IMR-90 (cell line): ENCODE measurements around the gene HACD2. TPM values are rescaled to one million over a fixed set of nuclear protein-coding genes. Genes with fewer than 3 reads are reported as not detected.

ENCODE experiments used
- ATAC-seq: fragments of 200-7000 bp; cut with Tn5 transposase; 2 replicates; pipeline ENCODE4 v1.9.1; 2020; ENCODE audit warnings: low read depth, mild to moderate bottlenecking, moderate library complexity
- BruUV-seq: library from RNA; stranded (reverse); fragments of 400-500 nt; replicated peaks from 2 replicates; lab custom pipeline; 2021; lab: Mats Ljungman, UMichigan
- CTCF ChIA-PET: fragments of 300-600 bp; formaldehyde crosslinking; extraction: SDS; loops from one replicate; lab custom pipeline; 2021; ENCODE audit warnings: antibody characterized with exemption; lab: Yijun Ruan, JAX
- POLR2A ChIA-PET: fragments of 300-600 bp; sonication (Branson Sonifier 250); formaldehyde crosslinking; loops from one replicate; lab custom pipeline; 2022; ENCODE audit warnings: antibody characterized with exemption; ENCODE audit not compliant: unreplicated experiment; lab: Charles Lee
- DNase-seq: peaks from one replicate; pipeline ENCODE4 v3.0.0; 2013
- H2AFZ ChIP-seq: replicated peaks from 2 replicates; pipeline ENCODE3; 2013; ENCODE audit warnings: low read length, mild to moderate bottlenecking; ENCODE audit not compliant: poor library complexity
- H2AK5ac ChIP-seq: 2 replicates; pipeline ENCODE4 v1.6.1; 2013; ENCODE audit warnings: low read depth, low read length, inconsistent platforms
- H2AK9ac ChIP-seq: replicated peaks from 2 replicates; pipeline ENCODE3; 2013; ENCODE audit warnings: mild to moderate bottlenecking, low read depth, low read length, moderate library complexity; ENCODE audit not compliant: poor library complexity
- H2BK120ac ChIP-seq: 2 replicates; pipeline ENCODE4 v1.6.1; 2013; ENCODE audit warnings: low read depth, low read length, inconsistent platforms
- H2BK15ac ChIP-seq: 3 replicates; pipeline ENCODE4 v1.6.1; 2013; ENCODE audit warnings: low read depth, low read length, inconsistent platforms
- H2BK20ac ChIP-seq: 2 replicates; pipeline ENCODE4 v1.6.1; 2013; ENCODE audit warnings: low read depth, mild to moderate bottlenecking, inconsistent platforms, low read length, moderate library complexity
- H2BK5ac ChIP-seq: 2 replicates; pipeline ENCODE4 v1.6.1; 2013; ENCODE audit warnings: mild to moderate bottlenecking, low read depth, low read length, inconsistent platforms; ENCODE audit not compliant: poor library complexity, severe bottlenecking
- H3K14ac ChIP-seq: replicated peaks from 2 replicates; pipeline ENCODE4 v1.6.1; 2013; ENCODE audit warnings: low read depth, low read length, inconsistent platforms
- H3K18ac ChIP-seq: 2 replicates; pipeline ENCODE4 v1.6.1; 2013; ENCODE audit warnings: low read depth, low read length, control low read depth
- H3K23ac ChIP-seq: 2 replicates; pipeline ENCODE4 v1.6.1; 2013; ENCODE audit warnings: low read depth, low read length, inconsistent platforms
- H3K27ac ChIP-seq: 2 replicates; pipeline ENCODE4 v1.5.1; 2013; ENCODE audit warnings: mild to moderate bottlenecking, control low read depth, low read length; ENCODE audit not compliant: insufficient read depth
- H3K27me3 ChIP-seq: 2 replicates; pipeline ENCODE4 v1.6.1; 2013; ENCODE audit warnings: low read length; ENCODE audit not compliant: control insufficient read depth, insufficient read depth
- H3K36me3 ChIP-seq: 2 replicates; pipeline ENCODE4 v1.6.1; 2013; ENCODE audit warnings: low read length, mixed read lengths; ENCODE audit not compliant: control insufficient read depth, insufficient read depth
- H3K4ac ChIP-seq: 2 replicates; pipeline ENCODE4 v1.6.1; 2013; ENCODE audit warnings: low read depth, low read length, inconsistent platforms
- H3K4me1 ChIP-seq: 2 replicates; pipeline ENCODE4 v1.6.1; 2013; ENCODE audit warnings: low read length, mixed read lengths; ENCODE audit not compliant: control insufficient read depth, insufficient read depth
- H3K4me2 ChIP-seq: 2 replicates; pipeline ENCODE4 v1.6.1; 2013; ENCODE audit warnings: low read depth, mild to moderate bottlenecking, control low read depth, low read length, moderate library complexity
- H3K4me3 ChIP-seq: 2 replicates; pipeline ENCODE4 v1.5.1; 2013; ENCODE audit warnings: low read depth, mild to moderate bottlenecking, control low read depth, low read length, moderate library complexity; ENCODE audit not compliant: insufficient read depth
- H3K56ac ChIP-seq: 2 replicates; pipeline ENCODE4 v1.6.1; 2013; ENCODE audit warnings: low read length, inconsistent platforms; ENCODE audit not compliant: insufficient read depth; ENCODE audit errors: extremely low read depth
- H3K79me1 ChIP-seq, 2 experiments: 2 replicates each; pipeline ENCODE4 v1.6.1; 2013; ENCODE audit warnings: low read length in 2 of 2, inconsistent platforms in 1 of 2, low read depth in 1 of 2
- H3K9ac ChIP-seq: 2 replicates; pipeline ENCODE4 v1.6.1; 2013; ENCODE audit warnings: low read depth, low read length, control low read depth
- H3K9me1 ChIP-seq: 2 replicates; pipeline ENCODE4 v1.6.1; 2013; ENCODE audit warnings: low read length, inconsistent platforms; ENCODE audit not compliant: insufficient read depth
- H3K9me3 ChIP-seq: 2 replicates; pipeline ENCODE4 v1.6.1; 2013; ENCODE audit warnings: low read length; ENCODE audit not compliant: control insufficient read depth, insufficient read depth
- H4K20me1 ChIP-seq: 2 replicates; pipeline ENCODE4 v1.6.1; 2013; ENCODE audit warnings: low read length, inconsistent platforms; ENCODE audit not compliant: insufficient read depth
- H4K5ac ChIP-seq: 2 replicates; pipeline ENCODE4 v1.6.1; 2013; ENCODE audit warnings: mild to moderate bottlenecking, low read depth, low read length, control low read depth
- H4K8ac ChIP-seq, 2 experiments: 2 replicates each; pipeline ENCODE4 v1.6.1; 2013; ENCODE audit warnings: low read depth in 2 of 2, low read length in 2 of 2, control low read depth in 1 of 2, inconsistent platforms in 1 of 2
- H4K91ac ChIP-seq: 2 replicates; pipeline ENCODE4 v1.6.1; 2013; ENCODE audit warnings: low read depth, low read length, inconsistent platforms; ENCODE audit not compliant: insufficient read depth
- ELK1 ChIP-seq: fragments of 150-350 bp; IDR thresholded peaks from 2 replicates; pipeline ENCODE4 v1.6.1; 2016; ENCODE audit warnings: low read depth, mild to moderate bottlenecking, low read length, moderate library complexity, borderline replicate concordance
- FOS ChIP-seq: fragments of 150-350 bp; IDR thresholded peaks from 2 replicates; pipeline ENCODE4 v1.6.1; 2016; ENCODE audit warnings: low read depth, low read length
- RCOR1 ChIP-seq: IDR thresholded peaks from 2 replicates; pipeline ENCODE4 v1.6.1; 2012; ENCODE audit warnings: mild to moderate bottlenecking, low read length, improper control_type of control experiment; ENCODE audit not compliant: insufficient replicate concordance
- RFX5 ChIP-seq: IDR thresholded peaks from 2 replicates; pipeline ENCODE4 v1.8.0; 2012; ENCODE audit warnings: low read depth, mild to moderate bottlenecking, low read length, moderate library complexity
- WGBS, 2 experiments: methylation state at CpG; one replicate each; pipeline versions ENCODE4 v1.1.5 to v1.1.7; 2013; ENCODE audit warnings: missing lambda C conversion rate in 2 of 2; ENCODE audit not compliant: insufficient read length in 1 of 2; ENCODE audit errors: extremely low coverage in 2 of 2; 5-methylcytosine and 5-hydroxymethylcytosine counted together
- dilution Hi-C: fragments of 300-500 bp; cut with HindIII; formaldehyde crosslinking; loops from one replicate; pipeline ENCODE4 v1.14.3; 2018; ENCODE audit warnings: low sequenced_read_pairs; ENCODE audit not compliant: unreplicated experiment
- in situ Hi-C: fragments of 300-500 bp; cut with MboI; formaldehyde crosslinking; loops from 3 replicates; pipeline ENCODE4 v1.14.3; 2019; ENCODE audit warnings: low sequenced_read_pairs, inconsistent platforms, mixed read lengths
- intact Hi-C: fragments of 100-400 bp; cut with micrococcal nuclease; formaldehyde crosslinking; loops from 2 replicates; pipeline ENCODE4 v1.10.0; 2022
- polyA plus RNA-seq, 3 experiments: library from polyadenylated mRNA; depleted of rRNA; stranded (reverse); fragments of >200 nt; gene quantifications; 2 replicates each; pipeline ENCODE4 v1.2.3, GENCODE V29; 2012; ENCODE audit warnings: low replicate concordance in 1 of 3
- total RNA-seq: library from RNA; depleted of rRNA; stranded (reverse); fragments of >200 nt; gene quantifications from 2 replicates; pipeline ENCODE4 v1.2.3, GENCODE V29; 2012

Gene HACD2
- total and polyA plus RNA-seq, 2 of the 4 experiments (the other 2 are of a cell fraction), result 21.5 to 22.6 TPM

- no peak overlapping the region for H2BK20ac ChIP-seq
- H3K27me3 ChIP-seq, result no peaks in the 10 kb centered on the region
- WGBS, 2 experiments, result 100% methylated on average over 1 of the region's 1 CpG; no CpG with 5 or more reads in 1 of the 2 experiments
- no peak for DNase-seq
- no peak overlapping the region for H3K23ac ChIP-seq
- no peak overlapping the region for H3K18ac ChIP-seq
- peaks cover 5% of the 10 kb centered on the region for H4K20me1 ChIP-seq
- H3K36me3 ChIP-seq, result peaks cover 60% of the 10 kb centered on the region
- no peak overlapping the region for H3K4me2 ChIP-seq
- no peak overlapping the region for H2BK5ac ChIP-seq
- H4K5ac ChIP-seq, result no peak overlapping the region
- H4K91ac ChIP-seq, result no peak overlapping the region
- H2AK5ac ChIP-seq, result no peak overlapping the region
- no peak for ATAC-seq
- H3K4me1 ChIP-seq, result peaks cover 27% of the 10 kb centered on the region
- no peak overlapping the region for H2AFZ ChIP-seq
- H2AK9ac ChIP-seq, result no peak overlapping the region
- TF ChIP-seq FOS (no peak), RCOR1 (no peak), RFX5 (no peak), ELK1 (no peak)
- H2BK15ac ChIP-seq, result no peak overlapping the region
- H3K4me3 ChIP-seq, result no peak overlapping the region
- no peak overlapping the region for H3K9ac ChIP-seq
- POLR2A ChIA-PET, result no interaction called here
- no peak overlapping the region; a peak in 1 of 4 replicates for H4K8ac ChIP-seq
- no peaks in the 10 kb centered on the region for H3K9me3 ChIP-seq
- H3K4ac ChIP-seq, result no peak overlapping the region
- intact Hi-C loops (no loop called here), dilution Hi-C loops (no loop called here), in situ Hi-C loops (no loop called here)
- no peak overlapping the region for H3K27ac ChIP-seq
- H3K79me1 ChIP-seq, result peaks cover 11 to 52% of the 10 kb centered on the region in 2 experiments; a peak in 3 of 4 replicates
- no peak overlapping the region for H3K56ac ChIP-seq
- H3K14ac ChIP-seq, result no peak overlapping the region
- H3K9me1 ChIP-seq, result peaks cover 25% of the 10 kb centered on the region
- no peak overlapping the region for H2BK120ac ChIP-seq
- no TSS peak for BruUV-seq
- CTCF ChIA-PET, result no interaction called here
Measured at GRCh38 chr3:123624302-123624701, 39.4 kb upstream of the HACD2 start.
